Measurements from ENCODE around the gene ARHGAP26.
"Not testable (repeated sequence)": the region's sequence is repeated elsewhere in the genome, so short reads cannot be mapped to it uniquely, and the experiment has no call there.

ARHGAP26 gene

DNA sequence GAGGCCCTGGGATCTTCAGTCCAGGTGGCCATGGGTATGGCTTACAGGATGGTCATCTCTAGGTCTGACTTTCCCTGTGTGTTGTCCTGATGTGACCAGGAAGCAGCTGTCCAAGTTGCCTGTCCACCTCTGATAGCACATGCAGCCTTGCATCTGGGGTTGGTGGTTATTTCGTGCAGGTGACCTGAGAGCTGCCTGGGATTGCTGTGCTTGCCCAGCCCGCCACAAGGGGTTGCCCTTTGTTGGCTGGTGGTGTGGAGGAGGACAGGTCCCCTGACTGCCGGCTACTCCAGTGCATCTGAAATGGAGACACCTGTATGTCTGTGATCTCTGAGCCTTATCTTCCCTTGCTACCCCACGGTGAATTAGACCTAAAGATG lies 212.6 kb downstream of the ARHGAP26 start:
- Histone ChIP-seq H3K36me3 (no peaks in the 10 kb centered on the region), H3K9me3 (no peaks in the 10 kb centered on the region), H3K4me3 (ENCODE audit: low read depth in 1 of 2, low read length in 1 of 2) (no peak overlapping the region), H3K27ac (peak overlapping the region; percentile 67), H3K4me1 (ENCODE audit: control insufficient read depth in 1 of 2, insufficient read depth in 1 of 2, low read depth in 1 of 2, low read length in 1 of 2) (peaks cover 16 to 55% of the 10 kb centered on the region in 2 experiments), H3K27me3 (no peaks in the 10 kb centered on the region)
- TF ChIP-seq, protein P1, sequence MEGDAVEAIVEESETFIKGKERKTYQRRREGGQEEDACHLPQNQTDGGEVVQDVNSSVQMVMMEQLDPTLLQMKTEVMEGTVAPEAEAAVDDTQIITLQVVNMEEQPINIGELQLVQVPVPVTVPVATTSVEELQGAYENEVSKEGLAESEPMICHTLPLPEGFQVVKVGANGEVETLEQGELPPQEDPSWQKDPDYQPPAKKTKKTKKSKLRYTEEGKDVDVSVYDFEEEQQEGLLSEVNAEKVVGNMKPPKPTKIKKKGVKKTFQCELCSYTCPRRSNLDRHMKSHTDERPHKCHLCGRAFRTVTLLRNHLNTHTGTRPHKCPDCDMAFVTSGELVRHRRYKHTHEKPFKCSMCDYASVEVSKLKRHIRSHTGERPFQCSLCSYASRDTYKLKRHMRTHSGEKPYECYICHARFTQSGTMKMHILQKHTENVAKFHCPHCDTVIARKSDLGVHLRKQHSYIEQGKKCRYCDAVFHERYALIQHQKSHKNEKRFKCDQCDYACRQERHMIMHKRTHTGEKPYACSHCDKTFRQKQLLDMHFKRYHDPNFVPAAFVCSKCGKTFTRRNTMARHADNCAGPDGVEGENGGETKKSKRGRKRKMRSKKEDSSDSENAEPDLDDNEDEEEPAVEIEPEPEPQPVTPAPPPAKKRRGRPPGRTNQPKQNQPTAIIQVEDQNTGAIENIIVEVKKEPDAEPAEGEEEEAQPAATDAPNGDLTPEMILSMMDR (IDR thresholded peaks at IDR 0.05), result no peak

DNA sequence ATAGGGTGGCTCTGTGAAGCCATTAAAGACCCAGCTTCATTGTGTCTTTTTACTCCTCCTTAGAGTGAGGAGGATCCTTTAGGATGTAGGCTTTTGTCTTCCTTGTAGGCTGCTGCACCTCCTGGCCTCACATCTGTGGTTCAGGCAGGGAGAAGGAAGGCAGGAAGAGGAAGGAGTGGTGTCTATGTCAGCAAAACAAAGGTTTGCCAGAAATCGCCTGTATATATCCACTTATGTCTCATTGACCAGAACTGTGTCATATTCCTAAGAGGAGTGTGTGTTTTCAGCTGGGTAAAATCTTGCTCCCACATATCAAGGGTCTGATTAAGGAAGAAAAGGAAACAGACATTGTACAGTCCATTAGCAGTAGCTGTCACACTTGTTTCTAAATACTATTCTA lies 213.8 kb downstream of the ARHGAP26 start:
- Histone ChIP-seq H3K4me1 (ENCODE audit: control insufficient read depth in 1 of 2, insufficient read depth in 1 of 2, low read depth in 1 of 2, low read length in 1 of 2) (peaks cover 10 to 43% of the 10 kb centered on the region in 2 experiments), H3K36me3 (no peaks in the 10 kb centered on the region), H3K9me3 (no peaks in the 10 kb centered on the region), H3K27me3 (no peaks in the 10 kb centered on the region), H3K27ac (peak overlapping the region; percentile 67), H3K4me3 (ENCODE audit: low read depth in 1 of 2, low read length in 1 of 2) (no peak overlapping the region)
- TF ChIP-seq, protein P1 (IDR thresholded peaks at IDR 0.05), result no peak

DNA sequence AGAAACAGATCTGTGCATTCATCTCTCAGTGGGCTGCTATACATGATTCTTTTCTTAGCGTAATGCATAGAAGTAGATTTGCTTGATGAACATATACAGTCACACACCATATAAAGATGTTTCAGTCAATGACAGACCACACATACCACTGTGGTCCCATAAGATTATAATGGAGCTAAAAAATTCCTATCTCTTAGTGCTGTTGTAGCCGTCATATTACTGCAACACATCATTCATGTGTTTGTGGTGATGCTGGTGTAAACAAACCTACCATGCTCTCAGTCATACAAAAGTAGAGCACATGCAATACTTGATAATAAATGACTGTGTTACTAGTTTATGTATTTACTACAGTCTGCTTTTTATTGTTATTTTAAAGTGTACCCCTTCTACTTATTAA lies 214.3 kb downstream of the ARHGAP26 start:
- peaks cover 10 to 38% of the 10 kb centered on the region in 2 experiments for H3K4me1 ChIP-seq (ENCODE audit: control insufficient read depth in 1 of 2, insufficient read depth in 1 of 2, low read depth in 1 of 2, low read length in 1 of 2)
- H3K9me3 ChIP-seq, result no peaks in the 10 kb centered on the region
- no peak overlapping the region for H3K4me3 ChIP-seq (ENCODE audit: low read depth in 1 of 2, low read length in 1 of 2)
- peak overlapping the region; percentile 67 for H3K27ac ChIP-seq
- TF ChIP-seq, protein P1 (IDR thresholded peaks at IDR 0.05), result no peak
- no peaks in the 10 kb centered on the region for H3K27me3 ChIP-seq
- H3K36me3 ChIP-seq, result no peaks in the 10 kb centered on the region

DNA sequence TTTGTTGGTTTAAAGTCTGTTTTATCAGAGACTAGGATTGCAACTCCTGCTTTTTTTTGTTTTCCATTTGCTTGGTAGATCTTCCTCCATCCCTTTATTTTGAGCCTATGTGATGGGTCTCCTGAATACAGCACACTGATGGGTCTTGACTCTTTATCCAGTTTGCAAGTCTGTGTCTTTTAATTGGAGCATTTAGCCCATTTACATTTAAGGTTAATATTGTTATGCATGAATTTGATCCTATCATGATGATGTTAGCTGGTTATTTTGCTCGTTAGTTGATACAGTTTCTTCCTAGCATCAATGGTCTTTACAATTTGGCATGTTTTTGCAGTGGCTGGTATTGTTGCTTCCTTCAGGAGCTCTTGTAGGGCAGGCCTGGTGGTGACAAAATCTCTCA lies 219.1 kb downstream of the ARHGAP26 start:
- H3K27ac ChIP-seq; H3K4me3 ChIP-seq (ENCODE audit: low read depth in 1 of 2, low read length in 1 of 2); H3K9me3 ChIP-seq; H3K27me3 ChIP-seq; H3K36me3 ChIP-seq: not testable (repeated sequence)
- peaks cover 10% of the 10 kb centered on the region in 2 experiments for H3K4me1 ChIP-seq (ENCODE audit: control insufficient read depth in 1 of 2, insufficient read depth in 1 of 2, low read depth in 1 of 2, low read length in 1 of 2)

DNA sequence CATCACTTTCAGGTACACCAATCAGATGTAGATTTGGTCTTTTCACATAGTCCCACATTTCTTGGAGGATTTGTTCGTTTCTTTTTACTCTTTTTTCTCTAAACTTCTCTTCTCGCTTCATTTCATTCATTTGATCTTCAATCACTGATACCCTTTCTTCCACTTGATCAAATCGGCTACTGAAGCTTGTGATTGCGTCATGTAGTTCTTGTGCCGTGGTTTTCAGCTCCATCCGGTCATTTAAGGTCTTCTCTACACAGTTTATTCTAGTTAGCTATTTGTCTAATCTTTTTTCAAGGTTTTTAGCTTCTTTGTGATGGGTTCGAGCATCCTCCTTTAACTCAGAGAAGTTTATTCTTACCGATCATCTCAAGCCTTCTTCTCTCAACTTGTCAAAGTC lies 219.9 kb downstream of the ARHGAP26 start:
- not testable (repeated sequence) for H3K9me3 ChIP-seq; H3K27ac ChIP-seq; H3K27me3 ChIP-seq; H3K36me3 ChIP-seq; H3K4me3 ChIP-seq (ENCODE audit: low read depth in 1 of 2, low read length in 1 of 2)
- peaks cover 12 to 14% of the 10 kb centered on the region in 2 experiments for H3K4me1 ChIP-seq (ENCODE audit: control insufficient read depth in 1 of 2, insufficient read depth in 1 of 2, low read depth in 1 of 2, low read length in 1 of 2)

DNA sequence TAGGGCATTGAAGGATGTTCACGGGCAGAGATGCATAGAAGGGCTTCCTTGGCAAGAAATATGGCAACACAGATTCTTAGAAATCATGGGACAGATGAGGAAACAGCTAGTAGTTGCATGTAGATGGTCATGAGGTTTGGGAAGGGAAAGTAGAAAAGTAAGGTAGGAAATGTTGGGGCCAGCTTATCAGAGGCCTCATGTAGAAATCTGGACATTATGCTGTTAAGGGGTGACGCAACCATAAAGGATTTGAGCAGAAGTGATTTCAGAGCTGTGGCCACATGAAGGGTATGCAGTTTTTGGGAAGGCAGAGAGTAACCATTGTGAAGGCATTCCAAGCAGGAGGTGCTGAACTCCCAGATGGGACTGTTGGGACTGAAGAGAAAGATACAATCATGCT lies 224.0 kb downstream of the ARHGAP26 start:
- Histone ChIP-seq H3K27me3 (no peaks in the 10 kb centered on the region), H3K4me1 (ENCODE audit: control insufficient read depth in 1 of 2, insufficient read depth in 1 of 2, low read depth in 1 of 2, low read length in 1 of 2) (peaks cover 14 to 36% of the 10 kb centered on the region in 2 experiments), H3K36me3 (no peaks in the 10 kb centered on the region), H3K9me3 (no peaks in the 10 kb centered on the region), H3K4me3 (ENCODE audit: low read depth in 1 of 2, low read length in 1 of 2) (no peak overlapping the region), H3K27ac (peak overlapping the region; percentile 59)
- TF ChIP-seq, protein P1 (IDR thresholded peaks at IDR 0.05), result no peak

DNA sequence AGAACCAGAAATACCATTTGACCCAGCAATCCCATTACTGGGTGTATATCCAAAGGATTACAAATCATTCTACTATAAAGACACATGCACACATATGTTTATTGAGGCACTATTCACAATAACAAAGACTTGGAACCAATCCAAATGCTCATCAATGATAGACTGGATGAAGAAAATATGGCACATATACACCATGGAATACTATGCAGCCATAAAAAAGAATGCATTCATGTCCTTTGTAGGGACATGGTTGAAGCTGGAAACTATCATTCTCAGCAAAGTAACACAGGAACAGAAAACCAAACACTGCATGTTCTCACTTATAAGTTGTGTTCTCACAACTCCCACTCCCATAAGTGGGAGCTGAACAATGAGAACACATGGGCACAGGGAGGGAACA lies 225.4 kb downstream of the ARHGAP26 start:
- Histone ChIP-seq H3K27ac (peak overlapping the region; percentile 29), H3K4me1 (ENCODE audit: control insufficient read depth in 1 of 2, insufficient read depth in 1 of 2, low read depth in 1 of 2, low read length in 1 of 2) (peaks cover 16 to 48% of the 10 kb centered on the region in 2 experiments)
- not testable (repeated sequence) for H3K36me3 ChIP-seq; H3K9me3 ChIP-seq; H3K27me3 ChIP-seq; H3K4me3 ChIP-seq (ENCODE audit: low read depth in 1 of 2, low read length in 1 of 2)

Data from neutrophil (primary cell).